ENCODE data around the gene SDF2L1. TPM values are rescaled to one million over a fixed set of nuclear protein-coding genes. Genes with fewer than 3 reads are reported as not detected.

Gene SDF2L1
- total and polyA plus RNA-seq, 9 of the 15 experiments (the other 6 are each of a cell fraction or from before 2014, with no cell fraction given): 15.1 to 989 (median 124) TPM

- TF ChIP-seq JUN (IDR thresholded peaks at IDR 0.05; ENCODE audit: borderline replicate concordance, low read depth, low read length) (no peak), JUN (CRISPR knock-in tag; IDR thresholded peaks at IDR 0.05; ENCODE audit: borderline replicate concordance) (0 out of 2 replicates have a peak, but pooled peaks have one; percentile 51), POLR2G (IDR thresholded peaks at IDR 0.05; ENCODE audit: low read depth, low read length) (peak; percentile 52), MCM2 (IDR thresholded peaks at IDR 0.05; ENCODE audit: low read depth) (no peak), MCM3 (IDR thresholded peaks at IDR 0.05) (no peak), SP1 (CRISPR knock-in tag; IDR thresholded peaks at IDR 0.05) (no peak), NCOA6 (IDR thresholded peaks at IDR 0.05) (no peak), DMBX1 (CRISPR knock-in tag; IDR thresholded peaks at IDR 0.05; ENCODE audit: borderline replicate concordance) (no peak), ILK (tag; IDR thresholded peaks at IDR 0.05; ENCODE audit: borderline replicate concordance, low read depth) (no peak), SMARCA5 (IDR thresholded peaks at IDR 0.05) (no peak), KDM1A (IDR thresholded peaks at IDR 0.05) (no peak), DPF2 (IDR thresholded peaks at IDR 0.05) (no peak), IRF2 (CRISPR knock-in tag; IDR thresholded peaks at IDR 0.05) (no peak), BCL6 (CRISPR knock-in tag; IDR thresholded peaks at IDR 0.05) (no peak), HOXB6 (CRISPR knock-in tag; IDR thresholded peaks at IDR 0.05; ENCODE audit: borderline replicate concordance) (no peak), ATF4 (CRISPR knock-in tag; IDR thresholded peaks at IDR 0.05) (no peak), GABPB2 (CRISPR knock-in tag; conservative IDR thresholded peaks at IDR 0.05) (no peak), SRF (CRISPR knock-in tag; IDR thresholded peaks at IDR 0.05) (no peak), GATA2 (CRISPR knock-in tag; IDR thresholded peaks at IDR 0.05) (0 out of 2 replicates have a peak, but pooled peaks have one; percentile 14), KAT8 (IDR thresholded peaks at IDR 0.05; ENCODE audit: low read depth) (no peak)
- TF ChIP-seq, protein P1, sequence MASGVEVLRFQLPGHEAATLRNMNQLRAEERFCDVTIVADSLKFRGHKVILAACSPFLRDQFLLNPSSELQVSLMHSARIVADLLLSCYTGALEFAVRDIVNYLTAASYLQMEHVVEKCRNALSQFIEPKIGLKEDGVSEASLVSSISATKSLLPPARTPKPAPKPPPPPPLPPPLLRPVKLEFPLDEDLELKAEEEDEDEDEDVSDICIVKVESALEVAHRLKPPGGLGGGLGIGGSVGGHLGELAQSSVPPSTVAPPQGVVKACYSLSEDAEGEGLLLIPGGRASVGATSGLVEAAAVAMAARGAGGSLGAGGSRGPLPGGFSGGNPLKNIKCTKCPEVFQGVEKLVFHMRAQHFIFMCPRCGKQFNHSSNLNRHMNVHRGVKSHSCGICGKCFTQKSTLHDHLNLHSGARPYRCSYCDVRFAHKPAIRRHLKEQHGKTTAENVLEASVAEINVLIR (CRISPR knock-in tag; IDR thresholded peaks at IDR 0.05): no peak
- TF ChIP-seq, protein P2, sequence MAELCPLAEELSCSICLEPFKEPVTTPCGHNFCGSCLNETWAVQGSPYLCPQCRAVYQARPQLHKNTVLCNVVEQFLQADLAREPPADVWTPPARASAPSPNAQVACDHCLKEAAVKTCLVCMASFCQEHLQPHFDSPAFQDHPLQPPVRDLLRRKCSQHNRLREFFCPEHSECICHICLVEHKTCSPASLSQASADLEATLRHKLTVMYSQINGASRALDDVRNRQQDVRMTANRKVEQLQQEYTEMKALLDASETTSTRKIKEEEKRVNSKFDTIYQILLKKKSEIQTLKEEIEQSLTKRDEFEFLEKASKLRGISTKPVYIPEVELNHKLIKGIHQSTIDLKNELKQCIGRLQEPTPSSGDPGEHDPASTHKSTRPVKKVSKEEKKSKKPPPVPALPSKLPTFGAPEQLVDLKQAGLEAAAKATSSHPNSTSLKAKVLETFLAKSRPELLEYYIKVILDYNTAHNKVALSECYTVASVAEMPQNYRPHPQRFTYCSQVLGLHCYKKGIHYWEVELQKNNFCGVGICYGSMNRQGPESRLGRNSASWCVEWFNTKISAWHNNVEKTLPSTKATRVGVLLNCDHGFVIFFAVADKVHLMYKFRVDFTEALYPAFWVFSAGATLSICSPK (IDR thresholded peaks at IDR 0.05; ENCODE audit: borderline replicate concordance): no peak
- TF ChIP-seq, protein P3, sequence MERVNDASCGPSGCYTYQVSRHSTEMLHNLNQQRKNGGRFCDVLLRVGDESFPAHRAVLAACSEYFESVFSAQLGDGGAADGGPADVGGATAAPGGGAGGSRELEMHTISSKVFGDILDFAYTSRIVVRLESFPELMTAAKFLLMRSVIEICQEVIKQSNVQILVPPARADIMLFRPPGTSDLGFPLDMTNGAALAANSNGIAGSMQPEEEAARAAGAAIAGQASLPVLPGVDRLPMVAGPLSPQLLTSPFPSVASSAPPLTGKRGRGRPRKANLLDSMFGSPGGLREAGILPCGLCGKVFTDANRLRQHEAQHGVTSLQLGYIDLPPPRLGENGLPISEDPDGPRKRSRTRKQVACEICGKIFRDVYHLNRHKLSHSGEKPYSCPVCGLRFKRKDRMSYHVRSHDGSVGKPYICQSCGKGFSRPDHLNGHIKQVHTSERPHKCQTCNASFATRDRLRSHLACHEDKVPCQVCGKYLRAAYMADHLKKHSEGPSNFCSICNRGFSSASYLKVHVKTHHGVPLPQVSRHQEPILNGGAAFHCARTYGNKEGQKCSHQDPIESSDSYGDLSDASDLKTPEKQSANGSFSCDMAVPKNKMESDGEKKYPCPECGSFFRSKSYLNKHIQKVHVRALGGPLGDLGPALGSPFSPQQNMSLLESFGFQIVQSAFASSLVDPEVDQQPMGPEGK (CRISPR knock-in tag; IDR thresholded peaks at IDR 0.05; ENCODE audit: borderline replicate concordance): no peak
- TF ChIP-seq, protein P4, sequence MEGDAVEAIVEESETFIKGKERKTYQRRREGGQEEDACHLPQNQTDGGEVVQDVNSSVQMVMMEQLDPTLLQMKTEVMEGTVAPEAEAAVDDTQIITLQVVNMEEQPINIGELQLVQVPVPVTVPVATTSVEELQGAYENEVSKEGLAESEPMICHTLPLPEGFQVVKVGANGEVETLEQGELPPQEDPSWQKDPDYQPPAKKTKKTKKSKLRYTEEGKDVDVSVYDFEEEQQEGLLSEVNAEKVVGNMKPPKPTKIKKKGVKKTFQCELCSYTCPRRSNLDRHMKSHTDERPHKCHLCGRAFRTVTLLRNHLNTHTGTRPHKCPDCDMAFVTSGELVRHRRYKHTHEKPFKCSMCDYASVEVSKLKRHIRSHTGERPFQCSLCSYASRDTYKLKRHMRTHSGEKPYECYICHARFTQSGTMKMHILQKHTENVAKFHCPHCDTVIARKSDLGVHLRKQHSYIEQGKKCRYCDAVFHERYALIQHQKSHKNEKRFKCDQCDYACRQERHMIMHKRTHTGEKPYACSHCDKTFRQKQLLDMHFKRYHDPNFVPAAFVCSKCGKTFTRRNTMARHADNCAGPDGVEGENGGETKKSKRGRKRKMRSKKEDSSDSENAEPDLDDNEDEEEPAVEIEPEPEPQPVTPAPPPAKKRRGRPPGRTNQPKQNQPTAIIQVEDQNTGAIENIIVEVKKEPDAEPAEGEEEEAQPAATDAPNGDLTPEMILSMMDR (IDR thresholded peaks at IDR 0.05 in 2 of 3, conservative IDR thresholded peaks at IDR 0.05 in 1 of 3; ENCODE audit: insufficient read depth in 2 of 3, low read depth in 1 of 3, low read length in 3 of 3): no peak
These were observed 41.3 kb downstream of the SDF2L1 start (continued) for GRCh38 chr22:21683401-21683811.
